ENCODE measurements around the gene SIDT2.
A peak's percentile ranks its signal among the peaks of the same experiment; 100 is the strongest.
"Not testable (repeated sequence)": the region's sequence is repeated elsewhere in the genome, so short reads cannot be mapped to it uniquely, and the experiment has no call there.

DNA sequence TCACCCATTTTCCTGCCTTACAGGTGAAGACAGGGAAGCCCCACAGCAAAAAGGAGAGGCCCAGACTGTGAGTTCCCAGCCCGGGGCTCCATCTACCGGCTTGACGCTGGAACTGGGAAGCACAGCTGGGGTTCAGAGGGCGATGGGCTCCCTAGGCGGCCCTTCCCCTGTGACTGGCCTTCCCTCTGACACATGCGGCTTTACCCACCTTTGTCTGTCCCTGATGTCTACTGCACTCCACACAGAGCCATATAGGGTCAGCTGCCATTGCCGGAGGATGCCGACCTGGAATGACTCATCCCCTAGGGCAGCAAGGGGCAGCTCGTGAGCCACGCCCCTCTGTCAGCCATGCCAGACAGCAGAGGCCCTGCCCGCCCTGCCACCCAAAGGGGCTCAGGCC is 28.3 kb downstream of the SIDT2 start:
- TF ChIP-seq EZH2phosphoT487 (IDR thresholded peaks at IDR 0.05; ENCODE audit: borderline replicate concordance); YY1 (IDR thresholded peaks at IDR 0.05; ENCODE audit: extremely low read depth, insufficient replicate concordance, low read depth, low read length); POLR2A (IDR thresholded peaks at IDR 0.05; ENCODE audit: borderline replicate concordance, extremely low read depth, insufficient read depth, insufficient read length): not testable (repeated sequence)
- TF ChIP-seq, protein P1, sequence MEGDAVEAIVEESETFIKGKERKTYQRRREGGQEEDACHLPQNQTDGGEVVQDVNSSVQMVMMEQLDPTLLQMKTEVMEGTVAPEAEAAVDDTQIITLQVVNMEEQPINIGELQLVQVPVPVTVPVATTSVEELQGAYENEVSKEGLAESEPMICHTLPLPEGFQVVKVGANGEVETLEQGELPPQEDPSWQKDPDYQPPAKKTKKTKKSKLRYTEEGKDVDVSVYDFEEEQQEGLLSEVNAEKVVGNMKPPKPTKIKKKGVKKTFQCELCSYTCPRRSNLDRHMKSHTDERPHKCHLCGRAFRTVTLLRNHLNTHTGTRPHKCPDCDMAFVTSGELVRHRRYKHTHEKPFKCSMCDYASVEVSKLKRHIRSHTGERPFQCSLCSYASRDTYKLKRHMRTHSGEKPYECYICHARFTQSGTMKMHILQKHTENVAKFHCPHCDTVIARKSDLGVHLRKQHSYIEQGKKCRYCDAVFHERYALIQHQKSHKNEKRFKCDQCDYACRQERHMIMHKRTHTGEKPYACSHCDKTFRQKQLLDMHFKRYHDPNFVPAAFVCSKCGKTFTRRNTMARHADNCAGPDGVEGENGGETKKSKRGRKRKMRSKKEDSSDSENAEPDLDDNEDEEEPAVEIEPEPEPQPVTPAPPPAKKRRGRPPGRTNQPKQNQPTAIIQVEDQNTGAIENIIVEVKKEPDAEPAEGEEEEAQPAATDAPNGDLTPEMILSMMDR (IDR thresholded peaks at IDR 0.05 in 2 of 3, conservative IDR thresholded peaks at IDR 0.05 in 1 of 3; ENCODE audit: borderline replicate concordance in 1 of 3, insufficient read depth in 1 of 3, low read depth in 2 of 3, low read length in 2 of 3), result peak in 1 of 3 experiments; percentile 15; a peak in 1 of 6 replicates
- TF ChIP-seq, protein P2, sequence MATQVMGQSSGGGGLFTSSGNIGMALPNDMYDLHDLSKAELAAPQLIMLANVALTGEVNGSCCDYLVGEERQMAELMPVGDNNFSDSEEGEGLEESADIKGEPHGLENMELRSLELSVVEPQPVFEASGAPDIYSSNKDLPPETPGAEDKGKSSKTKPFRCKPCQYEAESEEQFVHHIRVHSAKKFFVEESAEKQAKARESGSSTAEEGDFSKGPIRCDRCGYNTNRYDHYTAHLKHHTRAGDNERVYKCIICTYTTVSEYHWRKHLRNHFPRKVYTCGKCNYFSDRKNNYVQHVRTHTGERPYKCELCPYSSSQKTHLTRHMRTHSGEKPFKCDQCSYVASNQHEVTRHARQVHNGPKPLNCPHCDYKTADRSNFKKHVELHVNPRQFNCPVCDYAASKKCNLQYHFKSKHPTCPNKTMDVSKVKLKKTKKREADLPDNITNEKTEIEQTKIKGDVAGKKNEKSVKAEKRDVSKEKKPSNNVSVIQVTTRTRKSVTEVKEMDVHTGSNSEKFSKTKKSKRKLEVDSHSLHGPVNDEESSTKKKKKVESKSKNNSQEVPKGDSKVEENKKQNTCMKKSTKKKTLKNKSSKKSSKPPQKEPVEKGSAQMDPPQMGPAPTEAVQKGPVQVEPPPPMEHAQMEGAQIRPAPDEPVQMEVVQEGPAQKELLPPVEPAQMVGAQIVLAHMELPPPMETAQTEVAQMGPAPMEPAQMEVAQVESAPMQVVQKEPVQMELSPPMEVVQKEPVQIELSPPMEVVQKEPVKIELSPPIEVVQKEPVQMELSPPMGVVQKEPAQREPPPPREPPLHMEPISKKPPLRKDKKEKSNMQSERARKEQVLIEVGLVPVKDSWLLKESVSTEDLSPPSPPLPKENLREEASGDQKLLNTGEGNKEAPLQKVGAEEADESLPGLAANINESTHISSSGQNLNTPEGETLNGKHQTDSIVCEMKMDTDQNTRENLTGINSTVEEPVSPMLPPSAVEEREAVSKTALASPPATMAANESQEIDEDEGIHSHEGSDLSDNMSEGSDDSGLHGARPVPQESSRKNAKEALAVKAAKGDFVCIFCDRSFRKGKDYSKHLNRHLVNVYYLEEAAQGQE (IDR thresholded peaks at IDR 0.05; ENCODE audit: low read depth), result not testable (repeated sequence)
